Gastroesophageal sphincter (tissue), 4 donors: ENCODE measurements around the gene NFKBIZ. TPM values are rescaled to one million over a fixed set of nuclear protein-coding genes. Genes with fewer than 3 reads are reported as not detected.
"Not testable (repeated sequence)": the region's sequence is repeated elsewhere in the genome, so short reads cannot be mapped to it uniquely, and the experiment has no call there.

ENCODE experiments used
- ATAC-seq: fragments of 150-250 bp; one replicate; pipeline ENCODE4 v1.9.1; 2016; ENCODE audit warnings: mild to moderate bottlenecking, moderate library complexity
- H3K27ac ChIP-seq, 4 donors: fragments of 200-600 bp; sonication (generic) in 3 of 4; 1 replicate in 3 of 4; 2 replicates in 1 of 4; pipeline ENCODE4 v1.5.1; 2016 to 2019
- H3K27me3 ChIP-seq: fragments of 200-600 bp; sonication (generic); one replicate; pipeline ENCODE4 v1.5.1; 2019
- H3K36me3 ChIP-seq, 2 donors: fragments of 200-600 bp; sonication (generic); one replicate each; pipeline ENCODE4 v1.5.1; 2019; ENCODE audit warnings: control low read depth in 1 of 2
- H3K4me1 ChIP-seq, 3 donors: fragments of 200-600 bp; sonication (generic); 1 replicate in 2 of 3; 2 replicates in 1 of 3; pipeline ENCODE4 v1.5.1; 2016 to 2019; ENCODE audit warnings: control low read depth in 2 of 3
- H3K4me3 ChIP-seq, 2 donors: fragments of 200-600 bp; sonication (generic); one replicate each; pipeline ENCODE4 v1.5.1; 2019; ENCODE audit warnings: mild to moderate bottlenecking in 1 of 2, moderate library complexity in 1 of 2
- H3K9me3 ChIP-seq, 3 donors: fragments of 200-600 bp; sonication (generic); one replicate each; pipeline ENCODE4 v1.5.1; 2017 to 2019; ENCODE audit warnings: control low read depth in 2 of 3
- EP300 ChIP-seq: sonication (generic); formaldehyde crosslinking; IDR thresholded peaks from one replicate; pipeline ENCODE4 v1.6.1; 2017; ENCODE audit warnings: antibody characterized with exemption, mild to moderate bottlenecking
- POLR2A ChIP-seq, 2 donors: fragments of 450-650 bp; IDR thresholded peaks; one replicate each; pipeline ENCODE4 v1.6.1; 2017; ENCODE audit warnings: antibody characterized with exemption in 2 of 2, mild to moderate bottlenecking in 2 of 2, moderate library complexity in 1 of 2
- POLR2AphosphoS5 ChIP-seq: sonication (generic); formaldehyde crosslinking; IDR thresholded peaks from one replicate; pipeline ENCODE4 v1.6.1; 2017; ENCODE audit warnings: antibody characterized with exemption
- WGBS, 2 donors: methylation state at CpG; one replicate each; pipeline ENCODE4 v1.1.5; 2018; ENCODE audit warnings: low coverage in 1 of 2; 5-methylcytosine and 5-hydroxymethylcytosine counted together
- total RNA-seq, 4 donors: library from RNA; depleted of rRNA; stranded (reverse); fragments of >200 nt; gene quantifications; one replicate each; pipeline ENCODE4 v1.1.0, GENCODE V29; 2016
- TF ChIP-seq, protein P1 (sequence below), 4 experiments: fragments of 200-600 bp in 2 of 4; fragments of 450-650 bp in 2 of 4; sonication (generic) in 1 of 4; IDR thresholded peaks; one replicate each; pipeline ENCODE4 v1.5.1; 2017 to 2019; ENCODE audit warnings: antibody characterized with exemption in 4 of 4, mild to moderate bottlenecking in 2 of 4, moderate library complexity in 2 of 4

The NFKBIZ gene
- total RNA-seq, 4 donors from 2014 or later = 27.3 to 87.0 (median 51.9) TPM

DNA sequence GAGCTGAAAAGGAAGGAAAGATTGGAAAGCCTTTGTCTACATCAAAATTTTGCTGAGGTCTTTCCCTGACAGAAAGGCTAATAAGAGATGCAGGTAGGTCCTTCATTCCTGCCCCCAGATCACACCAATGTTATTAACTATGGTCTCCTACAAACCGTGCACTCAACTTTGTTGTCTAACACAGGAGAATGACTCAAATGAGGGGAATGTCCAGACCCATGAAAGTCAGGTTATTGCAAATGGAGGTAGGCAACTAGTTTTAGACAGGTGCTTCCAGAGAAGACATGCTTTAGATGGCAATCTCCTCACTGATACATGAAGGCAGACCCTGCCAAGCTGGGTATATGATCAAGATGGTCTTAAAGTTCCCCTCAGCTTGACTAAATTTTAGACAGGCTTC lies 51.0 kb downstream of the NFKBIZ start:
- Histone ChIP-seq H3K27me3 (no peaks in the 10 kb centered on the region), H3K9me3 (no peaks in the 10 kb centered on the region), H3K4me3 (no peak overlapping the region), H3K4me1 (no peaks in the 10 kb centered on the region), H3K36me3 (no peaks in the 10 kb centered on the region), H3K27ac (no peak overlapping the region)
- TF ChIP-seq EP300 = no peak
- TF ChIP-seq, protein P1, sequence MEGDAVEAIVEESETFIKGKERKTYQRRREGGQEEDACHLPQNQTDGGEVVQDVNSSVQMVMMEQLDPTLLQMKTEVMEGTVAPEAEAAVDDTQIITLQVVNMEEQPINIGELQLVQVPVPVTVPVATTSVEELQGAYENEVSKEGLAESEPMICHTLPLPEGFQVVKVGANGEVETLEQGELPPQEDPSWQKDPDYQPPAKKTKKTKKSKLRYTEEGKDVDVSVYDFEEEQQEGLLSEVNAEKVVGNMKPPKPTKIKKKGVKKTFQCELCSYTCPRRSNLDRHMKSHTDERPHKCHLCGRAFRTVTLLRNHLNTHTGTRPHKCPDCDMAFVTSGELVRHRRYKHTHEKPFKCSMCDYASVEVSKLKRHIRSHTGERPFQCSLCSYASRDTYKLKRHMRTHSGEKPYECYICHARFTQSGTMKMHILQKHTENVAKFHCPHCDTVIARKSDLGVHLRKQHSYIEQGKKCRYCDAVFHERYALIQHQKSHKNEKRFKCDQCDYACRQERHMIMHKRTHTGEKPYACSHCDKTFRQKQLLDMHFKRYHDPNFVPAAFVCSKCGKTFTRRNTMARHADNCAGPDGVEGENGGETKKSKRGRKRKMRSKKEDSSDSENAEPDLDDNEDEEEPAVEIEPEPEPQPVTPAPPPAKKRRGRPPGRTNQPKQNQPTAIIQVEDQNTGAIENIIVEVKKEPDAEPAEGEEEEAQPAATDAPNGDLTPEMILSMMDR (IDR thresholded peaks at IDR 0.05) = no peak
- TF ChIP-seq POLR2AphosphoS5 = no peak
- no peak for TF ChIP-seq POLR2A (IDR thresholded peaks at IDR 0.05)
- ATAC-seq = no peak
- no CpG with 5 or more reads among the region's 1 CpG for WGBS, 2 donors

DNA sequence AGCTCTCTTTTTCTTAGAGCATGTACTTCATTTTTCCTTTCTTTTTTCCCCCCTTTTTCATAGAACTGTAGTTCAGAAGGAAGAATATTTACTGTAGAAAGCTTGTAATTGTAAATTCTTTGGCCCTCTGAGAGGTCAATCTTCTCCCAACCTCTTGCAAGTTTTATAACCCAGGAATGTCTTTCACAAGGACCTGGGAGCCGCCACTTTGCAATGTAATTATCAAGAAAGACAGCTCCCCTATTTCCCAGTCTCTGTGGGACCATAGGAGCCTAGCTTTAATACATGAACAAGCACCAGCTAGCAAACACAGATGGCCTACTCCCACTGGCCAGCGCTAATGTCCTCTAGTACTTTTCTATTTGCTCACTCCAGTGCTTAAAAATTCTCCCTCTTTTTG lies 51.4 kb downstream of the NFKBIZ start:
- no peak for TF ChIP-seq POLR2AphosphoS5
- TF ChIP-seq EP300 = no peak
- no peak for TF ChIP-seq POLR2A (IDR thresholded peaks at IDR 0.05)
- TF ChIP-seq, protein P1 (IDR thresholded peaks at IDR 0.05) = no peak
- no peak for ATAC-seq
- no peaks in the 10 kb centered on the region for H3K27me3 ChIP-seq
- no peaks in the 10 kb centered on the region for H3K36me3 ChIP-seq
- no peaks in the 10 kb centered on the region for H3K4me1 ChIP-seq
- 97 to 100% methylated on average over 2 of the region's 2 CpGs for WGBS, 2 donors
- no peak overlapping the region for H3K4me3 ChIP-seq
- H3K27ac ChIP-seq = no peak overlapping the region
- no peaks in the 10 kb centered on the region for H3K9me3 ChIP-seq

DNA sequence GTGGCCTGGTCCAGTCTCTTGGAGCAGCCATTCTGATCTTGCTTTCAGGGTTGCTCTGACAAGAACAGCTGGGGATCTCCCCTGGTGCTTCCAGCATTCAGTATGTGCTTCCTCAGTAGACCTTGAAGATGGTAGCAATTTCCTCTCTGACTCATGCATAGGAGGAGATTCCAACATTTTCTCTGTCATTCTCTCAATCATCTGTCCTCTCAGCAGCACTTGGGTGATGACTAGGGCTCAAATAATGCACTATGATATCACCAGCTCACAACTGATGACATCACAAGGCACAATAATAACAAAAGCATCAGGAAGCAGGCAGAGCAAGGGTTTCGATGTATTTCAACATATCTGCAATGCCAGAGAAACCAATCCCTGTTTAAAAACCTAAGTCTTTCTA lies 52.7 kb downstream of the NFKBIZ start:
- no peak for TF ChIP-seq POLR2A (IDR thresholded peaks at IDR 0.05)
- TF ChIP-seq POLR2AphosphoS5 = peak; percentile 10
- Histone ChIP-seq H3K36me3 (no peaks in the 10 kb centered on the region), H3K9me3 (no peaks in the 10 kb centered on the region), H3K4me1 (no peaks in the 10 kb centered on the region), H3K27me3 (no peaks in the 10 kb centered on the region), H3K4me3 (no peak overlapping the region), H3K27ac (no peak overlapping the region)
- 85 to 89% methylated on average over 1 of the region's 1 CpG for WGBS, 2 donors
- no peak for ATAC-seq

DNA sequence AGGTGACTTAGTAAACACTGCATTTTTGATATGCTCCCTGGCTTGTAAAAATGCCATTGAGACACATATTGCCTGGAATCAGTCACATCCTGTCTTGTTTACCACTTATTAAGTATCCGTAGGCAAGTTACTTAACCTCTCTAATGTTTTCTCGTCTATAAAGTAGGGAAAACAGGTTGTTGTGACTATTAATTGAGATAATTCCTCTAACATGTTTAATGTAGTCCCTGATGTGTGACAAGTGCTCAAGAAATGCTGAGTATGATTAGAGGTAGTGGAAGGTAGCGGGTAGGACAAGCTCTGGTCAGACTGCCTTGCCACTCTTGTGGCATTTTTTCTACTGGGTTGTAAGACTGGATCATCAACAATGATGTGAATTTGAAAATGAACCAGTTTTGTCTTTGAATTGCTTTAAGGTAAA lies 54.1 kb downstream of the NFKBIZ start:
- 88 to 96% methylated on average over 3 of the region's 3 CpGs for WGBS, 2 donors
- Histone ChIP-seq H3K27ac (no peak overlapping the region), H3K9me3 (no peaks in the 10 kb centered on the region), H3K4me1 (no peaks in the 10 kb centered on the region), H3K27me3 (no peaks in the 10 kb centered on the region), H3K4me3 (no peak overlapping the region), H3K36me3 (no peaks in the 10 kb centered on the region)
- no peak for ATAC-seq
- TF ChIP-seq EP300 = no peak
- TF ChIP-seq POLR2AphosphoS5 = no peak
- TF ChIP-seq, protein P1 (IDR thresholded peaks at IDR 0.05) = no peak
- TF ChIP-seq POLR2A (IDR thresholded peaks at IDR 0.05) = no peak

DNA sequence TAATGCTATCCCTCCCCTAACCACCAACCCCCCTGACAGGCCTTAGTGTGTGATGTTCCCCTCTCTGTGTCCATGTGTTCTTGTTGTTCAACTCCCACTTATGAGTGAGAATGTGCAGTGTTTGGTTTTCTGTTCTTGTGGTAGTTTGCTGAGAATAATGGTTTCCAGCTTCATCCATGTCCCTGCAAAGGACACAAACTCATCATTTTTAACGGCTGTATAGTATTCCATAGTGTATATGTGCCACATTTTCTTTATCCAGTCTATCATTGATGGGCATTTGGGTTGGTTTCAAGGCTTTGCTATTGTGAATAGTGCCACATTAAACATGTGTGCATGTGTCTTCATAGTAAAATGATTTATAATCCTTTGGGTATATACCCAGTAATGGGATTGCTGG lies 56.3 kb downstream of the NFKBIZ start:
- H3K9me3 ChIP-seq, H3K4me1 ChIP-seq, H3K36me3 ChIP-seq, ATAC-seq, H3K27ac ChIP-seq, H3K27me3 ChIP-seq, H3K4me3 ChIP-seq: not testable (repeated sequence)
- 93% methylated on average over 1 of the region's 1 CpG; no CpG with 5 or more reads in 1 of the 2 donors for WGBS, 2 donors

Other genes with a start within 250 kb of the NFKBIZ start
- 10 to 100 TPM; 17.1 to 32.7 (median 23.6) TPM for gene ZBTB11, start 172.4 kb upstream of the NFKBIZ start, total RNA-seq
- 1,000 to 10,000 TPM in 3 of 4 donors, 100 to 1,000 TPM in 1; 852 to 2,330 (median 1,498) TPM for gene RPL24, start 162.8 kb upstream of the NFKBIZ start, total RNA-seq
- 10 to 100 TPM in 1 of 4 donors, 1 to 10 TPM in 3; 7.8 to 11.4 (median 8.8) TPM for gene CEP97, start 124.9 kb upstream of the NFKBIZ start, total RNA-seq
- gene NXPE3, start 70.3 kb upstream of the NFKBIZ start, total RNA-seq = 10 to 100 TPM; 12.5 to 32.8 (median 18.9) TPM